ENCODE measurements around the gene RNF220.

- TF ChIP-seq CTCF (IDR thresholded peaks at IDR 0.05; ENCODE audit: low read depth, low read length, poor library complexity, severe bottlenecking) (no peak), EZH2phosphoT487 (IDR thresholded peaks at IDR 0.05; ENCODE audit: borderline replicate concordance, low read length) (no peak)
These were observed 119.8 kb downstream of the RNF220 start for GRCh38 chr1:44524655-44525500.
